ENCODE measurements around the gene SHCBP1. TPM values are rescaled to one million over a fixed set of nuclear protein-coding genes. Genes with fewer than 3 reads are reported as not detected.

SHCBP1 gene
- total and polyA plus RNA-seq, 2 of the 4 experiments (the other 2 are of a cell fraction), result 18.3 to 18.6 TPM

DNA sequence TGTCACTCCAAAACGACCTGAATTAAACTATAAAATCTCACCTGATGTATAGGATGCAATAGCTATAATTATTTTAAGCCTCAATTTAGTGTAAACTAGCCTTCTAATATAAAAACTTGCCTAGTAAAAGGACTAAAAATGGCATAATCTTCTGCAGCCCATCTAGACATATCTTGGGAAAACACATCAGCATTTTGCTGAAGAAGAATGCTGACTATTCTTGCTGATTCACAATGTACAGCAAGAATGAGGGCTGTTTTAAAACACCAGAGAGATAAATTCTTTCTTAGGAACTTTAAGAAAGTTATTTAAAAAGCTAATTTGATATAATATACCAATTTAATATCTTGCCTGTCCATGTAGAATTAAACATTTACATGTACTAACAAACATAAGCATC lies 63.2 kb downstream of the SHCBP1 start:
- H3K4me1 ChIP-seq (ENCODE audit: control insufficient read depth, insufficient read depth, low read length), result no peaks in the 10 kb centered on the region
- CTCF ChIA-PET, result interaction anchor here (0.7 kb wide), 1 partner anchor 51 kb away, joined by 3 read pairs; no protein-coding TSS in a partner anchor
- no peak overlapping the region for H3K4ac ChIP-seq (ENCODE audit: low read depth, low read length)
- no peaks in the 10 kb centered on the region for H3K9me1 ChIP-seq (ENCODE audit: insufficient read depth, low read length)
- POLR2A ChIA-PET (ENCODE audit: unreplicated experiment), result no interaction called here
- H3K79me1 ChIP-seq (ENCODE audit: low read depth in 1 of 2, low read length in 2 of 2), result no peaks in the 10 kb centered on the region
- H2BK20ac ChIP-seq (ENCODE audit: low read depth, low read length), result no peak overlapping the region
- H3K56ac ChIP-seq (ENCODE audit: extremely low read depth, insufficient read depth, low read length), result no peak overlapping the region
- no peaks in the 10 kb centered on the region for H4K20me1 ChIP-seq (ENCODE audit: insufficient read depth, low read length)
- no peak overlapping the region for H4K8ac ChIP-seq (ENCODE audit: low read depth in 2 of 2, low read length in 2 of 2)
- H2BK5ac ChIP-seq (ENCODE audit: low read depth, low read length, poor library complexity, severe bottlenecking), result no peak overlapping the region
- dilution Hi-C loops (cut with HindIII; ENCODE audit: low sequenced_read_pairs, unreplicated experiment) (no loop called here), intact Hi-C loops (cut with micrococcal nuclease) (no loop called here), in situ Hi-C loops (cut with MboI; ENCODE audit: low sequenced_read_pairs) (loop anchor here (5.0 kb wide), 1 partner anchor 49 kb away; no protein-coding TSS in a partner anchor)
- no peak overlapping the region for H3K18ac ChIP-seq (ENCODE audit: low read depth, low read length)
- no peak overlapping the region for H3K27ac ChIP-seq (ENCODE audit: insufficient read depth, low read length)
- no peak overlapping the region for H2AK5ac ChIP-seq (ENCODE audit: low read depth, low read length)
- DNase-seq (peak; percentile 7), ATAC-seq (ENCODE audit: low read depth) (no peak)
- H3K9ac ChIP-seq (ENCODE audit: low read depth, low read length), result no peak overlapping the region
- WGBS, 2 experiments (ENCODE audit: extremely low coverage in 2 of 2, insufficient read length in 1 of 2), result no CpG with 5 or more reads among the region's 1 CpG
- no peak overlapping the region for H4K5ac ChIP-seq (ENCODE audit: low read depth, low read length)
- H4K91ac ChIP-seq (ENCODE audit: insufficient read depth, low read depth, low read length), result no peak overlapping the region
- BruUV-seq (replicated peaks), result no TSS peak
- no peak overlapping the region for H3K4me2 ChIP-seq (ENCODE audit: low read depth, low read length)
- no peaks in the 10 kb centered on the region for H3K27me3 ChIP-seq (ENCODE audit: control insufficient read depth, insufficient read depth, low read length)
- no peak overlapping the region for H2AK9ac ChIP-seq (replicated peaks; ENCODE audit: low read depth, low read length, poor library complexity)
- H2BK120ac ChIP-seq (ENCODE audit: low read depth, low read length), result no peak overlapping the region
- no peak overlapping the region for H2BK15ac ChIP-seq (ENCODE audit: low read depth, low read length)
- TF ChIP-seq MAFK (IDR thresholded peaks at IDR 0.05; ENCODE audit: low read depth, low read length) (0 out of 2 replicates have a peak, but pooled peaks have one; percentile 1), POLR2A (IDR thresholded peaks at IDR 0.05; ENCODE audit: low read depth, low read length) (no peak)
- H3K14ac ChIP-seq (replicated peaks; ENCODE audit: low read depth, low read length), result no peak overlapping the region
- no peaks in the 10 kb centered on the region for H3K36me3 ChIP-seq (ENCODE audit: control insufficient read depth, insufficient read depth, low read length)
- no peaks in the 10 kb centered on the region for H3K9me3 ChIP-seq (ENCODE audit: control insufficient read depth, insufficient read depth, low read length)
- no peak overlapping the region for H3K4me3 ChIP-seq (ENCODE audit: insufficient read depth, low read depth, low read length)
- H2AFZ ChIP-seq (replicated peaks; ENCODE audit: low read length, poor library complexity), result no peak overlapping the region
- H3K23ac ChIP-seq (ENCODE audit: low read depth, low read length), result no peak overlapping the region

Measured in IMR-90 (cell line).